Endodermal cell (in vitro differentiated cells): ENCODE measurements around the gene UROC1. TPM values are rescaled to one million over a fixed set of nuclear protein-coding genes. Genes with fewer than 3 reads are reported as not detected.
A peak's percentile ranks its signal among the peaks of the same experiment; 100 is the strongest.

Source experiments
- DNase-seq: peaks from one replicate; pipeline ENCODE4 v3.0.0-alpha.2; 2017
- H3K27ac ChIP-seq: 2 replicates; pipeline ENCODE4 v1.5.1; 2013; ENCODE audit warnings: mild to moderate bottlenecking, low read depth, low read length, moderate library complexity
- H3K27me3 ChIP-seq: 2 replicates; pipeline ENCODE4 v1.6.1; 2013; ENCODE audit warnings: mild to moderate bottlenecking, low read length, moderate library complexity; ENCODE audit not compliant: insufficient read depth, control insufficient read depth, poor library complexity, severe bottlenecking
- H3K36me3 ChIP-seq: 2 replicates; pipeline ENCODE4 v1.7.0; 2013; ENCODE audit warnings: mild to moderate bottlenecking, low read length, moderate library complexity; ENCODE audit not compliant: control insufficient read depth, insufficient read depth
- H3K4me1 ChIP-seq: one replicate; pipeline ENCODE4 v1.7.0; 2013; ENCODE audit warnings: low read length; ENCODE audit not compliant: control insufficient read depth, insufficient read depth
- H3K4me3 ChIP-seq: 2 replicates; pipeline ENCODE4 v1.5.1; 2013; ENCODE audit warnings: mild to moderate bottlenecking, low read length, moderate library complexity
- H3K9ac ChIP-seq: 2 replicates; pipeline ENCODE4 v1.6.1; 2013; ENCODE audit warnings: mild to moderate bottlenecking, low read length, moderate library complexity; ENCODE audit not compliant: poor library complexity, severe bottlenecking; ENCODE audit errors: extremely low read depth
- H3K9me3 ChIP-seq: 2 replicates; pipeline ENCODE4 v1.6.1; 2013; ENCODE audit warnings: mild to moderate bottlenecking, low read length, moderate library complexity; ENCODE audit not compliant: control insufficient read depth
- H3K27ac Mint-ChIP-seq: 2 replicates; pipeline ENCODE4 v1.8.0; 2020; ENCODE audit warnings: mixed read lengths
- H3K27me3 Mint-ChIP-seq: 2 replicates; pipeline ENCODE4 v1.8.0; 2021; ENCODE audit warnings: mild to moderate bottlenecking, mixed read lengths; ENCODE audit not compliant: insufficient read depth
- H3K36me3 Mint-ChIP-seq: 2 replicates; pipeline ENCODE4 v1.8.0; 2020; ENCODE audit warnings: low read depth, mixed read lengths
- H3K4me1 Mint-ChIP-seq: 2 replicates; pipeline ENCODE4 v1.8.0; 2020; ENCODE audit warnings: mixed read lengths
- H3K4me3 Mint-ChIP-seq: 2 replicates; pipeline ENCODE4 v1.8.0; 2020; ENCODE audit warnings: mild to moderate bottlenecking, moderate library complexity, mixed read lengths
- H3K9me3 Mint-ChIP-seq: 2 replicates; pipeline ENCODE4 v1.8.0; 2020; ENCODE audit warnings: mild to moderate bottlenecking, mixed read lengths
- CTCF ChIP-seq: fragments of 200-600 bp; sonication (generic); conservative IDR thresholded peaks from 2 replicates; pipeline ENCODE4 v1.5.0; 2021; ENCODE audit warnings: antibody characterized with exemption, mild to moderate bottlenecking
- WGBS, 2 experiments: methylation state at CpG; one replicate each; pipeline versions ENCODE4 v1.1.5 to v1.1.7; 2013; ENCODE audit warnings: missing lambda C conversion rate in 2 of 2, mixed read lengths in 1 of 2; ENCODE audit not compliant: insufficient coverage in 1 of 2, insufficient read length in 1 of 2; 5-methylcytosine and 5-hydroxymethylcytosine counted together
- total RNA-seq, 2 donors: library from RNA; stranded (reverse); fragmentation: NEBNext Ultra II Directional in 1 of 2; extraction: Animal tissue kit (Norgen Biotek cat#: 25700) in 1 of 2; gene quantifications; 2 replicates in 1 of 2; 3 replicates in 1 of 2; pipeline ENCODE4 v1.2.1, GENCODE V29; 2021

UROC1 gene
- total RNA-seq, 2 donors from 2014 or later, result not detected

DNA sequence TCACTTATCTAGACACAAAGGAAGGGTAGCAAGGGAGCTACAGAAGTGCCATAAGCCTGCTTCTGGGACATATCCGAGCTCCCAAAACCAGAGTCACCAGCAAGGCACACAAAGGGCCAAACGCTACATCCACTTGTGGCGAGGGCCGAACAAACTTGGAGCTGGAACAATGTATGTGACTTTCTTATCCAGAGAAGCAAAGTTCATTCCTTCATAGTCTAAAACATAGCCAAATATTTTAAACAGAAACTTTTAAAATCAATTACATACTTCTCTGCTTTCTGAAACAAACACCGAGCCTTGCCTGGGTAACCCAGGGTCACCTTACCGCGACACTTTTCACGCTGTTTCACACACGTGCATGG lies 57.8 kb downstream of the UROC1 start:
- H3K27ac Mint-ChIP-seq, result no peak overlapping the region
- H3K36me3 ChIP-seq, result peaks cover 80% of the 10 kb centered on the region
- H3K4me1 Mint-ChIP-seq, result no peaks in the 10 kb centered on the region
- WGBS, 2 experiments, result 95% methylated on average over 9 of the region's 9 CpGs
- H3K27me3 Mint-ChIP-seq, result no peaks in the 10 kb centered on the region
- H3K36me3 Mint-ChIP-seq, result peaks cover 65% of the 10 kb centered on the region
- no peaks in the 10 kb centered on the region for H3K9me3 ChIP-seq
- DNase-seq, result peak; percentile 29
- no peak overlapping the region for H3K9ac ChIP-seq
- H3K4me3 ChIP-seq, result no peak overlapping the region
- no peak overlapping the region for H3K27ac ChIP-seq
- no peak for TF ChIP-seq CTCF
- no peaks in the 10 kb centered on the region for H3K27me3 ChIP-seq
- H3K9me3 Mint-ChIP-seq, result no peaks in the 10 kb centered on the region
- no peak overlapping the region for H3K4me3 Mint-ChIP-seq
- no peaks in the 10 kb centered on the region for H3K4me1 ChIP-seq

DNA sequence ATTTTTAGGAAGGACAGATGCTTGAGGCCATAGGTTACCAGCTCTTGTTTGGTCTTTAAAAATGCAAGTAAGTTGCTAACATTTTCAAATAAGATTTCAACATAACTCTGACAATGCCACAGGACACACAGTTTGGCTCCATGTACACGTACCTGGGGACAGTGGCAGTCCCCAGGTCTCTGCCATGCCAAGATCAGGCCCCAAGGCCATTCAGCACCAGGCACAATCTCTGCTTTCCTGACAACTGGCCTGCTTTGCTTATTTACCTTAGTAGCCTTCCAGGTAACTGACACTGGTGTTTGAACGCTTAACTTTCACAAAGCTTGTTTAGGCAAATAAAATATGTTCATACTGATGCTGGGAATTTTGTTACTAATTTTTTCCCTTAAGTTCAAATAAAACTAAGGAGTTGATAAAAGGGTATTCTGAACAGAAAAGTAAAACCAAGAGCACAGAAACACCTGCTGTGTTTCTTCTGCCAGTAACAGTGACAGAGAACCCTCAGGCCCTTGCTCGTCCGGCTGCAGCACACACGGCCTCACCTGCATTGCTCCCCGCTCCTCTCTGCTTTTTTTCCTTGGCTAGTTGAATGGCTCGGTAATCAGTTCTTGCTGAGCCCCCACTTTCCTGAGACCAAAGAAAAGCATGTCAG lies 58.3 kb downstream of the UROC1 start:
- Mint-ChIP-seq H3K36me3 (peaks cover 64% of the 10 kb centered on the region), H3K4me1 (no peaks in the 10 kb centered on the region), H3K27me3 (no peaks in the 10 kb centered on the region), H3K27ac (no peak overlapping the region), H3K4me3 (no peak overlapping the region), H3K9me3 (no peaks in the 10 kb centered on the region)
- H3K9ac ChIP-seq, result no peak overlapping the region
- TF ChIP-seq CTCF, result no peak
- H3K27ac ChIP-seq, result no peak overlapping the region
- no peak for DNase-seq
- peaks cover 80% of the 10 kb centered on the region for H3K36me3 ChIP-seq
- WGBS, 2 experiments, result 96% methylated on average over 4 to 7 of the region's 7 CpGs
- H3K27me3 ChIP-seq, result no peaks in the 10 kb centered on the region
- H3K9me3 ChIP-seq, result no peaks in the 10 kb centered on the region
- no peak overlapping the region for H3K4me3 ChIP-seq
- no peaks in the 10 kb centered on the region for H3K4me1 ChIP-seq

DNA sequence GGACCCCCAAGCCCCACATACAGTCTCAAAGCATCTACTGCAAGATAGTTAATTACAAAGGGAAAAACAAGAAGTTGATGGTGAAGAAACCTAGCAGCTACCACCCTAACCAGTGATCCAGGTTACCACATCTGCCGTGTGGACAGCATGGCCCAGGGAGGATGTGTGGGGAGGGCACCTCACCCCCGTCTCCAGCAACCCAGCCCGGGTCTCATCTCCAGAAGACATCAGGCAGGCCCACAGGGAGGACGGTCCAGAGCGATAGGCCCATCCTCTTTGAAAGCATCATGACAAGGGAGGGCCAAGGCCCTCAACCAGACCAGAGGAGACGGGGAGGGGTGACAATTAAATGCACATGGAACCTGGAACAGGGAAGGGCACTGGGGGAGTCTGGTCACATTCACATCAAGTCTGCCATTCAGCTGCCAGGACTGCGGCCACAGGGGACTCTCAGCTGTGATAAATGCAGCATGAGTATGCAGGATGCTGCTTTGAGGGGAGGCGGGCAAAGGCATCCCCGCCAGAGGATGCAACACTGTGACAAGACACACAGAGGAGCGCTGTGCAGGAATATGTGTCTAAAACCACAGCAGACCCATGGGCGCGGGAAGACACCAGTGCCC lies 60.7 kb downstream of the UROC1 start:
- Histone ChIP-seq H3K27ac (no peak overlapping the region), H3K9me3 (no peaks in the 10 kb centered on the region), H3K36me3 (peaks cover 85% of the 10 kb centered on the region), H3K27me3 (no peaks in the 10 kb centered on the region), H3K4me1 (no peaks in the 10 kb centered on the region), H3K4me3 (no peak overlapping the region), H3K9ac (no peak overlapping the region)
- 92 to 96% methylated on average over 11 to 12 of the region's 12 CpGs for WGBS, 2 experiments
- TF ChIP-seq CTCF, result no peak
- H3K27ac Mint-ChIP-seq, result peak overlapping the region; percentile 88
- H3K36me3 Mint-ChIP-seq, result peaks cover 50% of the 10 kb centered on the region
- H3K4me3 Mint-ChIP-seq, result no peak overlapping the region
- no peaks in the 10 kb centered on the region for H3K4me1 Mint-ChIP-seq
- no peaks in the 10 kb centered on the region for H3K9me3 Mint-ChIP-seq
- no peaks in the 10 kb centered on the region for H3K27me3 Mint-ChIP-seq
- peak; percentile 29 for DNase-seq
